ENCODE measurements around the gene BCAS1.

DNA sequence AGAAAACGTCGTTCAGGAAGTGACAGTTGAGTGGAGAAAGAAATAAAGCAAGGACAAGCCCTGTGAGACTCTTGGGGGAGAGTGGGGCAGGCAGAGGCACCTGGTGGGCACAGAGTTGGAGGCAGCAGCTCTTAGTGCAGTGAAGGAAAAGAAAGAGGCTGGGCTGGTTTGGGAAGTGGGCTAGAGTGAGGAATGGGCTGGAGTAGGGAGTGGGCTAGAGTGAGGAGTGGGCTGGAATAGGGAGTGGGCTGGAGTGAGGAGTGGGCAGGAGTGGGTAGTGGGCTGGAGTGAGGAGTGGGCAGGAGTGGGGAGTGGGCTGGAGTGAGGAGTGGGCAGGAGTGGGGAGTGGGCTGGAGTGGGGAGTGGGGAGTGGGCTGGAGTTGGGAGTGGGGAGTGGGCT lies 43.7 kb upstream of the BCAS1 start:
- TF ChIP-seq, protein P1, sequence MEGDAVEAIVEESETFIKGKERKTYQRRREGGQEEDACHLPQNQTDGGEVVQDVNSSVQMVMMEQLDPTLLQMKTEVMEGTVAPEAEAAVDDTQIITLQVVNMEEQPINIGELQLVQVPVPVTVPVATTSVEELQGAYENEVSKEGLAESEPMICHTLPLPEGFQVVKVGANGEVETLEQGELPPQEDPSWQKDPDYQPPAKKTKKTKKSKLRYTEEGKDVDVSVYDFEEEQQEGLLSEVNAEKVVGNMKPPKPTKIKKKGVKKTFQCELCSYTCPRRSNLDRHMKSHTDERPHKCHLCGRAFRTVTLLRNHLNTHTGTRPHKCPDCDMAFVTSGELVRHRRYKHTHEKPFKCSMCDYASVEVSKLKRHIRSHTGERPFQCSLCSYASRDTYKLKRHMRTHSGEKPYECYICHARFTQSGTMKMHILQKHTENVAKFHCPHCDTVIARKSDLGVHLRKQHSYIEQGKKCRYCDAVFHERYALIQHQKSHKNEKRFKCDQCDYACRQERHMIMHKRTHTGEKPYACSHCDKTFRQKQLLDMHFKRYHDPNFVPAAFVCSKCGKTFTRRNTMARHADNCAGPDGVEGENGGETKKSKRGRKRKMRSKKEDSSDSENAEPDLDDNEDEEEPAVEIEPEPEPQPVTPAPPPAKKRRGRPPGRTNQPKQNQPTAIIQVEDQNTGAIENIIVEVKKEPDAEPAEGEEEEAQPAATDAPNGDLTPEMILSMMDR (IDR thresholded peaks at IDR 0.05; ENCODE audit: insufficient read depth, low read length): no peak
- no peak for TF ChIP-seq POLR2AphosphoS5 (IDR thresholded peaks at IDR 0.05; ENCODE audit: low read depth)
- TF ChIP-seq, protein P2, sequence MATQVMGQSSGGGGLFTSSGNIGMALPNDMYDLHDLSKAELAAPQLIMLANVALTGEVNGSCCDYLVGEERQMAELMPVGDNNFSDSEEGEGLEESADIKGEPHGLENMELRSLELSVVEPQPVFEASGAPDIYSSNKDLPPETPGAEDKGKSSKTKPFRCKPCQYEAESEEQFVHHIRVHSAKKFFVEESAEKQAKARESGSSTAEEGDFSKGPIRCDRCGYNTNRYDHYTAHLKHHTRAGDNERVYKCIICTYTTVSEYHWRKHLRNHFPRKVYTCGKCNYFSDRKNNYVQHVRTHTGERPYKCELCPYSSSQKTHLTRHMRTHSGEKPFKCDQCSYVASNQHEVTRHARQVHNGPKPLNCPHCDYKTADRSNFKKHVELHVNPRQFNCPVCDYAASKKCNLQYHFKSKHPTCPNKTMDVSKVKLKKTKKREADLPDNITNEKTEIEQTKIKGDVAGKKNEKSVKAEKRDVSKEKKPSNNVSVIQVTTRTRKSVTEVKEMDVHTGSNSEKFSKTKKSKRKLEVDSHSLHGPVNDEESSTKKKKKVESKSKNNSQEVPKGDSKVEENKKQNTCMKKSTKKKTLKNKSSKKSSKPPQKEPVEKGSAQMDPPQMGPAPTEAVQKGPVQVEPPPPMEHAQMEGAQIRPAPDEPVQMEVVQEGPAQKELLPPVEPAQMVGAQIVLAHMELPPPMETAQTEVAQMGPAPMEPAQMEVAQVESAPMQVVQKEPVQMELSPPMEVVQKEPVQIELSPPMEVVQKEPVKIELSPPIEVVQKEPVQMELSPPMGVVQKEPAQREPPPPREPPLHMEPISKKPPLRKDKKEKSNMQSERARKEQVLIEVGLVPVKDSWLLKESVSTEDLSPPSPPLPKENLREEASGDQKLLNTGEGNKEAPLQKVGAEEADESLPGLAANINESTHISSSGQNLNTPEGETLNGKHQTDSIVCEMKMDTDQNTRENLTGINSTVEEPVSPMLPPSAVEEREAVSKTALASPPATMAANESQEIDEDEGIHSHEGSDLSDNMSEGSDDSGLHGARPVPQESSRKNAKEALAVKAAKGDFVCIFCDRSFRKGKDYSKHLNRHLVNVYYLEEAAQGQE (IDR thresholded peaks at IDR 0.05; ENCODE audit: insufficient replicate concordance, low read depth): no peak
- TF ChIP-seq GABPA (IDR thresholded peaks at IDR 0.05; ENCODE audit: low read depth): no peak
